ENCODE data around the gene ZNF780B.

The ZNF780B gene

DNA sequence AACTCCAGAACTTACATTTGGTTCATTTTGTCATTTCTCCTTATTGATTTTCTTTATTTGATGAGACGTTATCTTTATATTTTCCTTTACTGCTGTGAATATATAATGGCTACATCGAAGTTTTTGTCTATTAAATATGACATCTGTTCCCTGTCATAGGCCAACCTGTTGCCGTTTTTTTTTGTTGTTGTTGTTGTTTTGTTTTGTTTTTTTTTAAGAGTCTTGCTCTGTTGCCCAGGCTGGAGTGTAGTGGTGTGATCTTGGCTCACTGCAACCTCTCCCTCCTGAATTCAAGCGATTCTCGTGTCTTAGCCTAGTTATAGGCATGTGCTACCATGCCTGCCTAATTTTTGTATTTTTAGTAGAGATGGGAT lies 29.4 kb downstream of the ZNF780B start:
- H3K4me3 ChIP-seq (ENCODE audit: low read length), result no peak overlapping the region
- H3K27me3 ChIP-seq (ENCODE audit: control insufficient read depth, insufficient read depth, low read length), result no peaks in the 10 kb centered on the region
- no peak overlapping the region for H3K9ac ChIP-seq (ENCODE audit: low read length)
- H3K4me1 ChIP-seq (ENCODE audit: control insufficient read depth, insufficient read depth, low read length), result no peaks in the 10 kb centered on the region
- no peaks in the 10 kb centered on the region for H3K36me3 ChIP-seq (ENCODE audit: control insufficient read depth, insufficient read depth, low read length)
- H3K27ac ChIP-seq (ENCODE audit: low read depth, low read length), result no peak overlapping the region

DNA sequence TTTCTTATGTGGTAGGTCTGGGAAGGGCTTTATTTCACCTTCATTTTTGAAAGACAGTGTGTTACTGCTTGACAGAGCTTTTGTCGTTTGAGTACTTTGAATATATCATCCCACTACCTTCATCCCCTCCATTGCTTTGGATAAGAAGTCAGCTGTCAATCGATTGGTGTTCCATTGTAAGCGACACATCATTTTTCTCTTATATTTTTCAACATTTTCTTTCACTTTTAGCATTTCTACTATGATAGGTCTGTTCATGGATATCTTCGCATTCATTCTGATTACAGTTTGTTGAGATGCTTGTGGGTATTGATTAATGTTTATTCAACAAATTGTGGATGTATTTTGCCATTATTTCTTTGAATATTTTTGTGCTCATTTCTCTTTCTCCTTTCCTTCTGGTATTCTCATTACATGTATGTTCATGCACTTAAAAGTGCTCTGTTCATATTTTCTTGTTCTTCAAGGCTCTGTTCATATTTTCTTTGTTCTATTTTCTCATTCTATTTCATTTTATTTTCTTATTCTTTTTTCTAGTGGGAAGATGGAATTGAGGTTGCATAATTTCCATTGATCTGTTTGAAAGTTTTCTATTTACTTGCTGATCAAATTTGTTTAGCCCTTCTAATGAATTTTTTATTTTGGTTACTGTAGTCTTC lies 30.0 kb downstream of the ZNF780B start:
- H3K36me3 ChIP-seq (ENCODE audit: control insufficient read depth, insufficient read depth, low read length), result no peaks in the 10 kb centered on the region
- H3K9ac ChIP-seq (ENCODE audit: low read length), result no peak overlapping the region
- H3K4me1 ChIP-seq (ENCODE audit: control insufficient read depth, insufficient read depth, low read length), result no peaks in the 10 kb centered on the region
- no peak overlapping the region for H3K27ac ChIP-seq (ENCODE audit: low read depth, low read length)
- H3K27me3 ChIP-seq (ENCODE audit: control insufficient read depth, insufficient read depth, low read length), result no peaks in the 10 kb centered on the region
- no peak overlapping the region for H3K4me3 ChIP-seq (ENCODE audit: low read length)

DNA sequence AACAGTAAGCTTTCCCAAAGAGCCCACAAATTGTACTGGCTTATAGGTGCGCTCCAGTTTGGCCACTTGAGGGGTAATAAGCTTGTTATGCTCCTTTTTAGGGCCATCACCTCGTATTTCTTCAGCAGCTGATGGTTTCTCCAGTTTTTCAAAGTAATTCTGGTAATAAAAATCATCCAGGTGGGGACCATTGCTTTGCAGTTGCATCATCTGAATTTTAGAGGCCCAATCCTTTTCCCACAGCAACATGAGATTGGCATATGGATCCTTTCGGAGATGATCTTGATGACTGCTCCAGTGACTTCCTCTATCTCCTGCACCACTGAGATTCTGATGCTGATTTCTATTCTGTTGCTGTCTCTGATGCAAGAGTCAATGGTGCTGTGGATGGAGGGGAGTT lies 32.1 kb downstream of the ZNF780B start:
- H3K9ac ChIP-seq (ENCODE audit: low read length), result no peak overlapping the region
- no peaks in the 10 kb centered on the region for H3K27me3 ChIP-seq (ENCODE audit: control insufficient read depth, insufficient read depth, low read length)
- no peak overlapping the region for H3K27ac ChIP-seq (ENCODE audit: low read depth, low read length)
- no peaks in the 10 kb centered on the region for H3K36me3 ChIP-seq (ENCODE audit: control insufficient read depth, insufficient read depth, low read length)
- H3K4me1 ChIP-seq (ENCODE audit: control insufficient read depth, insufficient read depth, low read length), result no peaks in the 10 kb centered on the region
- H3K4me3 ChIP-seq (ENCODE audit: low read length), result no peak overlapping the region

DNA sequence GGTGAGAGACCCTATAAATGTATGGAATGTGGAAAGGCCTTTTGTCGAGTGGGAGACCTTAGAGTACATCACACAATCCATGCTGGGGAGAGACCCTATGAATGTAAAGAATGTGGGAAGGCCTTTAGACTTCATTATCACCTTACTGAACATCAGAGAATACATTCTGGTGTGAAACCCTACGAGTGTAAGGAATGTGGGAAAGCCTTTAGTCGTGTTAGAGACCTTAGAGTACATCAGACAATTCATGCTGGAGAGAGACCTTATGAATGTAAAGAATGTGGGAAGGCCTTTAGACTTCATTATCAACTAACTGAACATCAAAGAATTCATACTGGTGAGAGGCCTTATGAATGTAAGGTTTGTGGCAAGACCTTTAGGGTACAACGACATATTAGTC lies 42.0 kb downstream of the ZNF780B start:
- H3K36me3 ChIP-seq (ENCODE audit: control insufficient read depth, insufficient read depth, low read length), result peaks cover 19% of the 10 kb centered on the region
- no peak overlapping the region for H3K27ac ChIP-seq (ENCODE audit: low read depth, low read length)

DNA sequence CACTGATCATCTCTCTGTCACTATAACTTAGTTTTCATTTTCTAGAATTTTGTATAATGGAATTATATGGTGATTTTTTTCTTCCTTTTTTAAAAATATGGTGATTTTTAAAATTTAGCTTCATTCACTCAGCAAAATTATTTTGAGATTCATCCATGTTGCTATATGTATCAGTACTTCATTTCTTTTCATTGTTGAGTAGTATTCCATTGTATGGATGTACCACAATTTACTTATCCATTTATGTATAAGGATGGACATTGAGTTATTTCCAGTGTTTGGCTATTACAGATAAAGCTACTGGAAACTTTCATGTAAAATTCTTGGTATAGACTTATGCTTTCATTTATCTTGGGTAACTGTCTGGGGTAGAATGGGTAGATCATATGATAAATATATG lies 46.4 kb downstream of the ZNF780B start:
- H3K4me3 ChIP-seq (ENCODE audit: low read length), result no peak overlapping the region
- H3K9ac ChIP-seq (ENCODE audit: low read length), result no peak overlapping the region
- H3K27ac ChIP-seq (ENCODE audit: low read depth, low read length), result no peak overlapping the region
- H3K27me3 ChIP-seq (ENCODE audit: control insufficient read depth, insufficient read depth, low read length), result no peaks in the 10 kb centered on the region
- H3K36me3 ChIP-seq (ENCODE audit: control insufficient read depth, insufficient read depth, low read length), result peaks cover 25% of the 10 kb centered on the region
- no peaks in the 10 kb centered on the region for H3K4me1 ChIP-seq (ENCODE audit: control insufficient read depth, insufficient read depth, low read length)

More for the DNA sequence above, 42.0 kb downstream of the ZNF780B start:
- Histone ChIP-seq H3K9ac (ENCODE audit: low read length) (no peak overlapping the region), H3K27me3 (ENCODE audit: control insufficient read depth, insufficient read depth, low read length) (no peaks in the 10 kb centered on the region), H3K4me1 (ENCODE audit: control insufficient read depth, insufficient read depth, low read length) (no peaks in the 10 kb centered on the region), H3K4me3 (ENCODE audit: low read length) (no peak overlapping the region)

DNA sequence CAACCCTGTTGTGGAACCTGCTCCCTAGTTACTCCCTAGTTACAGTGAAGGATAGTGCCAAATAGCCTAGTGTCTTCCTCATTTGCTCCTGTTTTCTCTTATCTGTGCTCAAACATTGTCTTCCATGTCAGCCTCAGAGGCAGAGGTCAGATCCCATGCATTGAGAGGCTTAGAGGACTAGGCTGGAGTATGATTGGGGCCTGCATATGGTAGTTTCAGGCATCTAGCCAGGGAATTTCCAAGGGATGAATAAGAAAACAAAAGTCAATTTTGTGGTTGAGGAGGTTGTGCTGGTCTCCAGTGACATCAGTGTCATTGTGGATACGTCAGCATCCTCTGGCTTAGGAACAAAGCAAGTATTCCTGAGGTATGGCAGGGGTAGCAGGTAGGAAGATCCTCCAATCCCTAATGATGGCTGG lies 49.7 kb downstream of the ZNF780B start:
- Histone ChIP-seq H3K9ac (ENCODE audit: low read length) (no peak overlapping the region), H3K27me3 (ENCODE audit: control insufficient read depth, insufficient read depth, low read length) (no peaks in the 10 kb centered on the region), H3K4me3 (ENCODE audit: low read length) (no peak overlapping the region), H3K27ac (ENCODE audit: low read depth, low read length) (no peak overlapping the region), H3K4me1 (ENCODE audit: control insufficient read depth, insufficient read depth, low read length) (no peaks in the 10 kb centered on the region), H3K36me3 (ENCODE audit: control insufficient read depth, insufficient read depth, low read length) (peaks cover 13% of the 10 kb centered on the region)

DNA sequence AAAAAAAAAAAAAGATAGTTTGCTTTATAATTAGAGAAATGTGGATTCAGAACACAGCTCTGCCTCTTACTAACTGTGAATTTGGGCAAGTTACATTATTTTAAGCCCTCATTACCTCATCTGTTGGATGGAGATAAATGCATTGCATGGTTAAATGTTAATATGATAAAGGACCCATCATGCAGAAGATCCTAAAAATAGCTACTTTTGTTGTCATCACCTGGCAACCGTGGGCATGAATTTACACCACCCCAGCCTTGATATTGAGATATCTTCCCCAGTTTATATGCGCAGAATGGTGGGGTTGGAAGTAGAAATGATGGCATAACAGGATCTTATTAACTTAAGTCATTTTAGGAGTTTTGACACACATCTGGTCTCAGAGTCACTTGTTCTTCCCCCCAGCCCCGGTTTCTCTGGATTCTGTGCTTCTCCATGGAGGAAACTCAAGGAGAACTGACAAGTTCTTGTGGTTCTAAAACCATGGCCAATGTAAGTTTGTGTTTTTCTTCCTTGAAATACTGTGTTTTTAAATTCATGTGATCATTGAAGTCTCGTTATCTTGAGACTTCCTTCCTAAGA lies 50.2 kb downstream of the ZNF780B start:
- no peak overlapping the region for H3K4me3 ChIP-seq (ENCODE audit: low read length)
- H3K4me1 ChIP-seq (ENCODE audit: control insufficient read depth, insufficient read depth, low read length), result no peaks in the 10 kb centered on the region
- peaks cover 13% of the 10 kb centered on the region for H3K36me3 ChIP-seq (ENCODE audit: control insufficient read depth, insufficient read depth, low read length)

DNA sequence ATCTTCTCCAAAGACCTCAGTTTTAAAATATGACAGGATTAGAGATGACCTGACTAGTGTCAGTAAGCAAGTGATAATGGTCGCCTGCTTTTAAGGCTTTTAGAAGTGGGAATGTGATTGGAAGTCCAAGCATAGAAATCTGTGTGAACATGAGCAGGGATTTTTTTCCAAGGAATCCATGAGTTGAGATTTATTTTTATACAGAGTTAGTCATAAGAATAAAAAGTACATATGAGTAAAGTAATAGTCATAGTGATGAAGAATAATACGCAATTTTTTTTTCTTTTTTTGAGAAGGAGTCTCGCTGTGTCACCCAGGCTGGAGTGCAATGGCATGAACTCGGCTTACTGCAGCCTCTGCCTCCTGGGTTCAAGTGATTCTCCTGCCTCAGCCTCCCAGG lies 57.5 kb downstream of the ZNF780B start:
- H3K27ac ChIP-seq (ENCODE audit: low read depth, low read length), result no peak overlapping the region
- no peaks in the 10 kb centered on the region for H3K36me3 ChIP-seq (ENCODE audit: control insufficient read depth, insufficient read depth, low read length)
- H3K4me1 ChIP-seq (ENCODE audit: control insufficient read depth, insufficient read depth, low read length), result peaks cover 7% of the 10 kb centered on the region
- H3K4me3 ChIP-seq (ENCODE audit: low read length), result no peak overlapping the region
- no peak overlapping the region for H3K9ac ChIP-seq (ENCODE audit: low read length)
- no peaks in the 10 kb centered on the region for H3K27me3 ChIP-seq (ENCODE audit: control insufficient read depth, insufficient read depth, low read length)

More for the DNA sequence above, 50.2 kb downstream of the ZNF780B start:
- Histone ChIP-seq H3K27ac (ENCODE audit: low read depth, low read length) (no peak overlapping the region), H3K27me3 (ENCODE audit: control insufficient read depth, insufficient read depth, low read length) (no peaks in the 10 kb centered on the region), H3K9ac (ENCODE audit: low read length) (no peak overlapping the region)

DNA sequence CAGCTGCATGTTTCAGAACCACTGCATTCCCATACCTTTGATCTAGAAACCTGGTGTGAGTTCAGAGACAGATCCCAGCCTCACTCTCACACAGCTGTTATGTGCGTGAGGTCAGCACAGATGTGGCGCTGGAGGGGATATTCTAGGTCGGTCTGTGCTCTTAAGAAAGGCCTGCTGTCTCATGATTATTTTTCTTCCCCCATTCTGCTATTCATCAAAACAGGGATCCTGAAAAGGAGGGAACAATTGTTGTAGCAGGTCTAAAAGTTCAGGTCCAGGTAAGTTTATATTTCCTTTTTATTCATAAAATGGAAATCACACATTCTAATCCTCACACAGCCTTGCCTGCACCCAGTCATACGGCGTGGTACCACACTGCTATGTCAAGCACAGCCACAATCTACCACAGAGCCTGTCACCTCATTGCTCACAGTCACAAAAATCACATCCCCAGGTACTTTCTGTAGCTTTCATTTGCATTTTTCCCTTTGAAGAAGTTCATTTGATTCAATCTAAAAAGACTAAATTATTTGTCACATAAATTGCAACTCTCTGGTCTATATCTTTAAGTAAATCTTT lies 58.3 kb downstream of the ZNF780B start:
- H3K9ac ChIP-seq (ENCODE audit: low read length), result peak overlapping the region; percentile 69
- H3K27ac ChIP-seq (ENCODE audit: low read depth, low read length), result peak overlapping the region; percentile 86
- H3K27me3 ChIP-seq (ENCODE audit: control insufficient read depth, insufficient read depth, low read length), result no peaks in the 10 kb centered on the region
- no peaks in the 10 kb centered on the region for H3K36me3 ChIP-seq (ENCODE audit: control insufficient read depth, insufficient read depth, low read length)
- peak overlapping the region; percentile 81 for H3K4me3 ChIP-seq (ENCODE audit: low read length)
- peaks cover 7% of the 10 kb centered on the region for H3K4me1 ChIP-seq (ENCODE audit: control insufficient read depth, insufficient read depth, low read length)

DNA sequence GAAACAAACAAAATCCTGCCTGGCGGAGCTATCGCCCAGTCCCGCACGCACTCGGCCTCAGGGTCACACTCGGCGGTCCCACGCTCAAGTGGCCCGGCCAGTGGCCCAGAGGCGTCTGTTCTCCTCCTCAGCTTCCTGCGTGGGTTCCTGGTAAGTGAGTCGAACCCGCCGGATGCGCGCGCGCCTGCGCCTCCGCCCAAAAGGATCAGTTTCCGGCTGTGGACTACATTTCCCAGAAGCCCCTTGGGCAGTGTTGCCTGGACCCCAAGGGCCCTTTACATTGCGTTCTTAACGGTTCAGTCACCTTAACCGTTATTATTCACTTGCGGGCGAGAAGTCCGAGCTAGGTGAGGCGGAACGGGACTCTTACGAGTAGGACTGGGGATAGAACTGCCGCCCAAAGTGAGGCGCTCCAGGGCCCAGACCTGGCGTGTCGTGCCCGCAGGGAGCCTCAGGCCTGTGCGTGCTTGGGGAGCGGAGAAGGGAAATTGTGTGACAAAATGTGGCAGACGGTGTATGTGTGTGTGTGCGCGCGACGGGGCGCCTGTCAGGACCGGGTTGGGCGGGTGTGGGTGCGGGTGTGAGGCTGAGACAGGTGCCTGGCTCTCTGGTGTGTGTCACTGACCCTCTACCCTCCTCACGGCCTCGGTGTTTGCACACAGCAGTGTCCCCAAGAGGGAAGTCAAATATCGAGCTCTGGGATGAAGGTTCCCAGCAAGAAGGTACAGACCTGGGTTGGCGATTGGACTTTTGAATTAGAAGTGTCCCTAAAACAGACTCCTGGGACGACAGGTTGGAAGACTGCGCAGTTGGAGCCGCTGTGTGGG lies 59.0 kb downstream of the ZNF780B start, which contains the start of gene ZNF546:
Gene ZNF546, plus strand, starts transcription at position 250 of the 827 bp plus-strand sequence. CDS start 1,267 bp downstream, outside the sequence.
- Histone ChIP-seq H3K4me3 (ENCODE audit: low read length) (peak within 1 kb of the TSS; percentile 81), H3K4me1 (ENCODE audit: control insufficient read depth, insufficient read depth, low read length) (peaks cover 7% of the 10 kb centered on the region), H3K36me3 (ENCODE audit: control insufficient read depth, insufficient read depth, low read length) (no peaks in the 10 kb centered on the region), H3K27me3 (ENCODE audit: control insufficient read depth, insufficient read depth, low read length) (no peaks in the 10 kb centered on the region), H3K27ac (ENCODE audit: low read depth, low read length) (peak within 1 kb of the TSS; percentile 86), H3K9ac (ENCODE audit: low read length) (peak within 1 kb of the TSS; percentile 69)

DNA sequence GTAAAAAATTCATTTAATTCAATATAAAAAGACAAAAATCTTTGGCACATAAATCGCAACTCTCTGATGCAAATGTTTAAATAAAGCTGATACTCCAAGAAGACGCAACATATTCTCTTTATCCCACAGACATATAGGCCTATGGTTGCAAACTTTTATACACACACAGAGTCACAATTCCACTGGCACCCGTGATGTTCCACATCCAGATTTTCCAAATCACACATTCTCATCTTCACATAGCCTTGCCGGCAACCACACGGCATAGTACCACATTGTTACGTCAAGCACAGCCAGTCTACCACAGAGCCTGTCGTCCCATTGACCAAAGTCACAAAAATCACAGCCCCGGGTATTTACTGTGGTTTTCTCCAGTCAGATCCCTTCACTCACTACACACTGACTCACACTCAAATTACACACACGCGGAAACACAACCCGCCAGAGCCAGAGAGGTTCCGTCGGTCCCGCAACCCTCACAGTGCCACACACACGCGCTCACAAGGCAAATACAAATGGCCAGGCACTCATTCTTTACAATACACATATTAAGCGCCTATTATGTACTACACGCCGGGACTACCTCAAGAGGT lies 59.7 kb downstream of the ZNF780B start:
- Histone ChIP-seq H3K4me3 (ENCODE audit: low read length) (peak overlapping the region; percentile 81), H3K4me1 (ENCODE audit: control insufficient read depth, insufficient read depth, low read length) (peaks cover 7% of the 10 kb centered on the region), H3K36me3 (ENCODE audit: control insufficient read depth, insufficient read depth, low read length) (no peaks in the 10 kb centered on the region), H3K9ac (ENCODE audit: low read length) (peak overlapping the region; percentile 69), H3K27ac (ENCODE audit: low read depth, low read length) (peak overlapping the region; percentile 86), H3K27me3 (ENCODE audit: control insufficient read depth, insufficient read depth, low read length) (no peaks in the 10 kb centered on the region)

DNA sequence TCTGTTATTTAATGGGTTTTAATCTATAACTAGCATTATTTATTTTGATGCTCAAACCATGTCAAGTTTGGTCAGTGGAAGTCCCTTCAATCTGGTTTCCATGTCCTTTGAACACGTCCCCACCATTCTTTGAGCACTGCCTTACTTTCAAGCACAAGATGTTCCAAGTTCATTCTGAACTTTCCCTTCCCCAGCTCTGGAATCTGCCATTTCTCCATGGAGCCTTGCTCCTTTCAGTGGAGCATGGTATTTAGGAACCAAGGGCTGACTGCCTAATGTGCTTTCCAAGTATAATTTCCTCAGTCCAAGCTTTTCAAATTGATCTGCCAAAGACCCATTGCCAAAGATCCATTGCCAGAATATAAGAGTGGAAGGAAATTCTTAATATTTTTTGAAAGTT lies 60.2 kb downstream of the ZNF780B start:
- peaks cover 7% of the 10 kb centered on the region for H3K4me1 ChIP-seq (ENCODE audit: control insufficient read depth, insufficient read depth, low read length)
- H3K27me3 ChIP-seq (ENCODE audit: control insufficient read depth, insufficient read depth, low read length), result no peaks in the 10 kb centered on the region
- H3K27ac ChIP-seq (ENCODE audit: low read depth, low read length), result no peak overlapping the region
- peak overlapping the region; percentile 13 for H3K4me3 ChIP-seq (ENCODE audit: low read length)
- H3K36me3 ChIP-seq (ENCODE audit: control insufficient read depth, insufficient read depth, low read length), result no peaks in the 10 kb centered on the region
- H3K9ac ChIP-seq (ENCODE audit: low read length), result no peak overlapping the region
